ENCODE data around the gene MED13.

GRCh38 chr17:62059414-62059813 is 5.7 kb downstream of the MED13 start:
- TF ChIP-seq RAD21 (IDR thresholded peaks at IDR 0.05; ENCODE audit: low read depth): no peak
- TF ChIP-seq NFIC (IDR thresholded peaks at IDR 0.05): no peak

Measured in Ishikawa (cell line).